IMR-90 (cell line): ENCODE measurements around the gene MTHFSD. TPM values are rescaled to one million over a fixed set of nuclear protein-coding genes. Genes with fewer than 3 reads are reported as not detected.

Source experiments
- ATAC-seq: fragments of 200-7000 bp; cut with Tn5 transposase; 2 replicates; pipeline ENCODE4 v1.9.1; 2020; ENCODE audit warnings: low read depth, mild to moderate bottlenecking, moderate library complexity
- BruUV-seq: library from RNA; stranded (reverse); fragments of 400-500 nt; replicated peaks from 2 replicates; lab custom pipeline; 2021; lab: Mats Ljungman, UMichigan
- CTCF ChIA-PET: fragments of 300-600 bp; formaldehyde crosslinking; extraction: SDS; loops from one replicate; lab custom pipeline; 2021; ENCODE audit warnings: antibody characterized with exemption; lab: Yijun Ruan, JAX
- POLR2A ChIA-PET: fragments of 300-600 bp; sonication (Branson Sonifier 250); formaldehyde crosslinking; loops from one replicate; lab custom pipeline; 2022; ENCODE audit warnings: antibody characterized with exemption; ENCODE audit not compliant: unreplicated experiment; lab: Charles Lee
- DNase-seq: peaks from one replicate; pipeline ENCODE4 v3.0.0; 2013
- H2AFZ ChIP-seq: replicated peaks from 2 replicates; pipeline ENCODE3; 2013; ENCODE audit warnings: low read length, mild to moderate bottlenecking; ENCODE audit not compliant: poor library complexity
- H2AK5ac ChIP-seq: 2 replicates; pipeline ENCODE4 v1.6.1; 2013; ENCODE audit warnings: low read depth, low read length, inconsistent platforms
- H2AK9ac ChIP-seq: replicated peaks from 2 replicates; pipeline ENCODE3; 2013; ENCODE audit warnings: mild to moderate bottlenecking, low read depth, low read length, moderate library complexity; ENCODE audit not compliant: poor library complexity
- H2BK120ac ChIP-seq: 2 replicates; pipeline ENCODE4 v1.6.1; 2013; ENCODE audit warnings: low read depth, low read length, inconsistent platforms
- H2BK15ac ChIP-seq: 3 replicates; pipeline ENCODE4 v1.6.1; 2013; ENCODE audit warnings: low read depth, low read length, inconsistent platforms
- H2BK20ac ChIP-seq: 2 replicates; pipeline ENCODE4 v1.6.1; 2013; ENCODE audit warnings: low read depth, mild to moderate bottlenecking, inconsistent platforms, low read length, moderate library complexity
- H2BK5ac ChIP-seq: 2 replicates; pipeline ENCODE4 v1.6.1; 2013; ENCODE audit warnings: mild to moderate bottlenecking, low read depth, low read length, inconsistent platforms; ENCODE audit not compliant: poor library complexity, severe bottlenecking
- H3K14ac ChIP-seq: replicated peaks from 2 replicates; pipeline ENCODE4 v1.6.1; 2013; ENCODE audit warnings: low read depth, low read length, inconsistent platforms
- H3K18ac ChIP-seq: 2 replicates; pipeline ENCODE4 v1.6.1; 2013; ENCODE audit warnings: low read depth, low read length, control low read depth
- H3K23ac ChIP-seq: 2 replicates; pipeline ENCODE4 v1.6.1; 2013; ENCODE audit warnings: low read depth, low read length, inconsistent platforms
- H3K27ac ChIP-seq: 2 replicates; pipeline ENCODE4 v1.5.1; 2013; ENCODE audit warnings: mild to moderate bottlenecking, control low read depth, low read length; ENCODE audit not compliant: insufficient read depth
- H3K27me3 ChIP-seq: 2 replicates; pipeline ENCODE4 v1.6.1; 2013; ENCODE audit warnings: low read length; ENCODE audit not compliant: control insufficient read depth, insufficient read depth
- H3K36me3 ChIP-seq: 2 replicates; pipeline ENCODE4 v1.6.1; 2013; ENCODE audit warnings: low read length, mixed read lengths; ENCODE audit not compliant: control insufficient read depth, insufficient read depth
- H3K4ac ChIP-seq: 2 replicates; pipeline ENCODE4 v1.6.1; 2013; ENCODE audit warnings: low read depth, low read length, inconsistent platforms
- H3K4me1 ChIP-seq: 2 replicates; pipeline ENCODE4 v1.6.1; 2013; ENCODE audit warnings: low read length, mixed read lengths; ENCODE audit not compliant: control insufficient read depth, insufficient read depth
- H3K4me2 ChIP-seq: 2 replicates; pipeline ENCODE4 v1.6.1; 2013; ENCODE audit warnings: low read depth, mild to moderate bottlenecking, control low read depth, low read length, moderate library complexity
- H3K4me3 ChIP-seq: 2 replicates; pipeline ENCODE4 v1.5.1; 2013; ENCODE audit warnings: low read depth, mild to moderate bottlenecking, control low read depth, low read length, moderate library complexity; ENCODE audit not compliant: insufficient read depth
- H3K56ac ChIP-seq: 2 replicates; pipeline ENCODE4 v1.6.1; 2013; ENCODE audit warnings: low read length, inconsistent platforms; ENCODE audit not compliant: insufficient read depth; ENCODE audit errors: extremely low read depth
- H3K79me1 ChIP-seq, 2 experiments: 2 replicates each; pipeline ENCODE4 v1.6.1; 2013; ENCODE audit warnings: low read length in 2 of 2, inconsistent platforms in 1 of 2, low read depth in 1 of 2
- H3K9ac ChIP-seq: 2 replicates; pipeline ENCODE4 v1.6.1; 2013; ENCODE audit warnings: low read depth, low read length, control low read depth
- H3K9me1 ChIP-seq: 2 replicates; pipeline ENCODE4 v1.6.1; 2013; ENCODE audit warnings: low read length, inconsistent platforms; ENCODE audit not compliant: insufficient read depth
- H3K9me3 ChIP-seq: 2 replicates; pipeline ENCODE4 v1.6.1; 2013; ENCODE audit warnings: low read length; ENCODE audit not compliant: control insufficient read depth, insufficient read depth
- H4K20me1 ChIP-seq: 2 replicates; pipeline ENCODE4 v1.6.1; 2013; ENCODE audit warnings: low read length, inconsistent platforms; ENCODE audit not compliant: insufficient read depth
- H4K5ac ChIP-seq: 2 replicates; pipeline ENCODE4 v1.6.1; 2013; ENCODE audit warnings: mild to moderate bottlenecking, low read depth, low read length, control low read depth
- H4K8ac ChIP-seq, 2 experiments: 2 replicates each; pipeline ENCODE4 v1.6.1; 2013; ENCODE audit warnings: low read depth in 2 of 2, low read length in 2 of 2, control low read depth in 1 of 2, inconsistent platforms in 1 of 2
- H4K91ac ChIP-seq: 2 replicates; pipeline ENCODE4 v1.6.1; 2013; ENCODE audit warnings: low read depth, low read length, inconsistent platforms; ENCODE audit not compliant: insufficient read depth
- BHLHE40 ChIP-seq: fragments of 150-350 bp; IDR thresholded peaks from 2 replicates; pipeline ENCODE4 v1.6.1; 2016; ENCODE audit warnings: mild to moderate bottlenecking, low read depth, low read length
- CEBPB ChIP-seq: IDR thresholded peaks from 2 replicates; pipeline ENCODE4 v1.6.1; 2012; ENCODE audit warnings: low read depth, low read length, improper control_type of control experiment
- CHD1 ChIP-seq: IDR thresholded peaks from 2 replicates; pipeline ENCODE4 v1.6.1; 2012; ENCODE audit warnings: low read depth, low read length, improper control_type of control experiment
- CTCF ChIP-seq: conservative IDR thresholded peaks from 2 replicates; pipeline ENCODE4 v1.5.1; 2012; ENCODE audit warnings: mild to moderate bottlenecking, low read depth, low read length, improper control_type of control experiment
- FOS ChIP-seq: fragments of 150-350 bp; IDR thresholded peaks from 2 replicates; pipeline ENCODE4 v1.6.1; 2016; ENCODE audit warnings: low read depth, low read length
- MAFK ChIP-seq: IDR thresholded peaks from 2 replicates; pipeline ENCODE4 v1.6.1; 2012; ENCODE audit warnings: low read depth, low read length, improper control_type of control experiment
- MAZ ChIP-seq: IDR thresholded peaks from 2 replicates; pipeline ENCODE4 v1.6.1; 2012; ENCODE audit warnings: low read depth, mild to moderate bottlenecking, low read length, improper control_type of control experiment, moderate library complexity, borderline replicate concordance
- MXI1 ChIP-seq: IDR thresholded peaks from 2 replicates; pipeline ENCODE4 v1.6.1; 2012; ENCODE audit warnings: low read depth, mild to moderate bottlenecking, low read length, moderate library complexity, borderline replicate concordance
- POLR2A ChIP-seq: IDR thresholded peaks from 2 replicates; pipeline ENCODE4 v1.6.1; 2012; ENCODE audit warnings: mild to moderate bottlenecking, low read depth, low read length
- RAD21 ChIP-seq: IDR thresholded peaks from 2 replicates; pipeline ENCODE4 v1.6.1; 2012; ENCODE audit warnings: low read length, improper control_type of control experiment
- RCOR1 ChIP-seq: IDR thresholded peaks from 2 replicates; pipeline ENCODE4 v1.6.1; 2012; ENCODE audit warnings: mild to moderate bottlenecking, low read length, improper control_type of control experiment; ENCODE audit not compliant: insufficient replicate concordance
- RFX5 ChIP-seq: IDR thresholded peaks from 2 replicates; pipeline ENCODE4 v1.8.0; 2012; ENCODE audit warnings: low read depth, mild to moderate bottlenecking, low read length, moderate library complexity
- SMC3 ChIP-seq: fragments of 150-350 bp; IDR thresholded peaks from 2 replicates; pipeline ENCODE4 v1.6.1; 2016; ENCODE audit warnings: low read depth, mild to moderate bottlenecking, antibody characterized with exemption, low read length, moderate library complexity
- WGBS, 2 experiments: methylation state at CpG; one replicate each; pipeline versions ENCODE4 v1.1.5 to v1.1.7; 2013; ENCODE audit warnings: missing lambda C conversion rate in 2 of 2; ENCODE audit not compliant: insufficient read length in 1 of 2; ENCODE audit errors: extremely low coverage in 2 of 2; 5-methylcytosine and 5-hydroxymethylcytosine counted together
- dilution Hi-C: fragments of 300-500 bp; cut with HindIII; formaldehyde crosslinking; loops from one replicate; pipeline ENCODE4 v1.14.3; 2018; ENCODE audit warnings: low sequenced_read_pairs; ENCODE audit not compliant: unreplicated experiment
- in situ Hi-C: fragments of 300-500 bp; cut with MboI; formaldehyde crosslinking; loops from 3 replicates; pipeline ENCODE4 v1.14.3; 2019; ENCODE audit warnings: low sequenced_read_pairs, inconsistent platforms, mixed read lengths
- intact Hi-C: fragments of 100-400 bp; cut with micrococcal nuclease; formaldehyde crosslinking; loops from 2 replicates; pipeline ENCODE4 v1.10.0; 2022
- polyA plus RNA-seq, 3 experiments: library from polyadenylated mRNA; depleted of rRNA; stranded (reverse); fragments of >200 nt; gene quantifications; 2 replicates each; pipeline ENCODE4 v1.2.3, GENCODE V29; 2012; ENCODE audit warnings: low replicate concordance in 1 of 3
- total RNA-seq: library from RNA; depleted of rRNA; stranded (reverse); fragments of >200 nt; gene quantifications from 2 replicates; pipeline ENCODE4 v1.2.3, GENCODE V29; 2012
- TF ChIP-seq, protein P1 (sequence below): fragments of 150-350 bp; IDR thresholded peaks from 2 replicates; pipeline ENCODE4 v1.6.1; 2017; ENCODE audit warnings: mild to moderate bottlenecking, antibody characterized with exemption, low read length, low read depth

The MTHFSD gene
- total and polyA plus RNA-seq, 2 of the 4 experiments (the other 2 are of a cell fraction) = 8.2 to 16.8 TPM

DNA sequence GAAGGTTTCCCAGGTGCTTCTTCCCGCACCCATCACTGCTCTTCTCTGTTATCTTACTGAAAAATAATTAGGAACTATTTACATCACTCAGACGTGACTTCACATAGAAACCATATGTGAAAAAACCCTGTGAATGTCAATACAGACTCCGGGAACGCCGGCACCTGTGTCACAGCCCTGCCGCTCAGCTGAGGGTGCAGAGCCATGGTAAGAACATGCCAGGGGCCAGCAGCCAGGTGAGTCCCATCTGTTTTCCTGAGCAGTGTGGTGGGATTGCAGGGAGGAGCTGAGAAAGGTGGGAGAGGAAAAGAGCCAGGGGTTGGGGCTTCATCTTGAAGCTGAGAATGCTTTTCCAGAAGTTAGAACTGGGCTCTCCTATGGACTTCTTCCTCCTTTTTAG is 31.0 kb downstream of the MTHFSD start:
- peaks cover 0 to 19% of the 10 kb centered on the region in 2 experiments; a peak in 2 of 4 replicates for H3K79me1 ChIP-seq
- CTCF ChIA-PET = no interaction called here
- WGBS, 2 experiments = 46% methylated on average over 4 of the region's 6 CpGs; no CpG with 5 or more reads in 1 of the 2 experiments

More for the DNA sequence above, 31.0 kb downstream of the MTHFSD start:
- POLR2A ChIA-PET = no interaction called here
- Histone ChIP-seq H4K8ac (no peak overlapping the region), H2AK9ac (no peak overlapping the region), H4K5ac (no peak overlapping the region), H3K4me1 (peaks cover 3% of the 10 kb centered on the region; the same call in 1 of the 2 replicates), H3K9ac (no peak overlapping the region), H2BK5ac (no peak overlapping the region), H2BK15ac (no peak overlapping the region), H3K4me2 (no peak overlapping the region), H3K56ac (no peak overlapping the region), H3K27ac (no peak overlapping the region), H4K91ac (no peak overlapping the region), H2AFZ (no peak overlapping the region), H4K20me1 (peaks cover 10% of the 10 kb centered on the region), H3K4me3 (no peak overlapping the region), H3K27me3 (no peaks in the 10 kb centered on the region), H2AK5ac (no peak overlapping the region), H2BK120ac (no peak overlapping the region), H3K36me3 (no peaks in the 10 kb centered on the region; the same call in 1 of the 2 replicates), H2BK20ac (no peak overlapping the region), H3K9me3 (no peaks in the 10 kb centered on the region), H3K14ac (no peak overlapping the region), H3K18ac (no peak overlapping the region), H3K4ac (no peak overlapping the region), H3K9me1 (peaks cover 3% of the 10 kb centered on the region), H3K23ac (no peak overlapping the region)
- no peak for DNase-seq
- in situ Hi-C loops = no loop called here
- intact Hi-C loops = loop anchor here (5.0 kb wide), 1 partner anchor 507 kb away; no protein-coding TSS in a partner anchor
- TF ChIP-seq CHD1 (no peak), MXI1 (no peak), CTCF (no peak), CEBPB (no peak), RFX5 (no peak), BHLHE40 (no peak), MAFK (no peak), RAD21 (no peak), POLR2A (no peak), FOS (no peak), MAZ (no peak), RCOR1 (no peak), SMC3 (no peak)
- TF ChIP-seq, protein P1, sequence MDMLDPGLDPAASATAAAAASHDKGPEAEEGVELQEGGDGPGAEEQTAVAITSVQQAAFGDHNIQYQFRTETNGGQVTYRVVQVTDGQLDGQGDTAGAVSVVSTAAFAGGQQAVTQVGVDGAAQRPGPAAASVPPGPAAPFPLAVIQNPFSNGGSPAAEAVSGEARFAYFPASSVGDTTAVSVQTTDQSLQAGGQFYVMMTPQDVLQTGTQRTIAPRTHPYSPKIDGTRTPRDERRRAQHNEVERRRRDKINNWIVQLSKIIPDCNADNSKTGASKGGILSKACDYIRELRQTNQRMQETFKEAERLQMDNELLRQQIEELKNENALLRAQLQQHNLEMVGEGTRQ = no peak
- BruUV-seq = no TSS peak
- no peak for ATAC-seq
- dilution Hi-C loops = no loop called here
